GM18861 (cell line): ENCODE data around the gene C6orf136.
"Not testable (repeated sequence)": the region's sequence is repeated elsewhere in the genome, so short reads cannot be mapped to it uniquely, and the experiment has no call there.

ENCODE experiments used
- ATAC-seq: cut with Tn5 transposase; IDR thresholded peaks from one replicate; pipeline ENCODE4 v1.9.1; 2021; ENCODE audit not compliant: unreplicated experiment

The C6orf136 gene

DNA sequence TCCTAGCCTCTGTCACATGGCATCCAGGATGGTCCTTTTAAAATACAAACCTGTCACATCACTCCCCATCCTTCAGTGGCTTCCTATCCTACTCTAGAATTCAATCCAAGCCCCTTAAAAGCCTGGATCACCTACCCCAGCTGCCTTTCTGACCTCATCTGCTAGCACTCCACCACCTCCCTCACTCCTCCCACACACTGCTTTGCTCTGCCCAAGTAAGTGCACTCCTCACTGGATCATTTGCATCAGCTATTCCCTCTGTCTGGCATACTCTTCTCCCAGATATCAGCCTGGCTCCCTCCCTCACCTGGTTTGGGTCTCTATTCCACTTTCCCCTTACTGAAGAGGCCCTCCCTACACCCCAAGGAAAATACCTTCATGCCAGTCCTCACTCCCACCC, 10.5 kb downstream of the C6orf136 start:
- ATAC-seq: no peak

DNA sequence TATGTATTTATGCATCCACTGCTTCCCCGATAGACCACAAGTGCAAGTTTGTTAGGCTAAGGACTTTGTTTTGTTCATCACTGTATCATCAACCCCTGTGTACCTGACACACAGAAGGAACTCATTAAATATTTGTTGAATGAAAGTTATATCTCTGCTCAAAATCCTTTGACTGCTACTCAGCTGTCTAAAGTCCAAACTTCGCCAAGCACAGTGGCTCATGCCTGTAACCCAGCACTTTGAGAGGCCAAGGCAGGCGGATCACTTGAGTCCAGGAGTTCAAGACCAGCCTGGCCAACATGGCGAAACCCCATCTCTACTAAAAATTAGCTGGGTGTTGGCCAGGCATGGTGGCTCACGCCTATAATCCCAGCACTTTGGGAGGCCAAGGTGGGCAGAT, 11.0 kb downstream of the C6orf136 start:
- ATAC-seq: not testable (repeated sequence)

DNA sequence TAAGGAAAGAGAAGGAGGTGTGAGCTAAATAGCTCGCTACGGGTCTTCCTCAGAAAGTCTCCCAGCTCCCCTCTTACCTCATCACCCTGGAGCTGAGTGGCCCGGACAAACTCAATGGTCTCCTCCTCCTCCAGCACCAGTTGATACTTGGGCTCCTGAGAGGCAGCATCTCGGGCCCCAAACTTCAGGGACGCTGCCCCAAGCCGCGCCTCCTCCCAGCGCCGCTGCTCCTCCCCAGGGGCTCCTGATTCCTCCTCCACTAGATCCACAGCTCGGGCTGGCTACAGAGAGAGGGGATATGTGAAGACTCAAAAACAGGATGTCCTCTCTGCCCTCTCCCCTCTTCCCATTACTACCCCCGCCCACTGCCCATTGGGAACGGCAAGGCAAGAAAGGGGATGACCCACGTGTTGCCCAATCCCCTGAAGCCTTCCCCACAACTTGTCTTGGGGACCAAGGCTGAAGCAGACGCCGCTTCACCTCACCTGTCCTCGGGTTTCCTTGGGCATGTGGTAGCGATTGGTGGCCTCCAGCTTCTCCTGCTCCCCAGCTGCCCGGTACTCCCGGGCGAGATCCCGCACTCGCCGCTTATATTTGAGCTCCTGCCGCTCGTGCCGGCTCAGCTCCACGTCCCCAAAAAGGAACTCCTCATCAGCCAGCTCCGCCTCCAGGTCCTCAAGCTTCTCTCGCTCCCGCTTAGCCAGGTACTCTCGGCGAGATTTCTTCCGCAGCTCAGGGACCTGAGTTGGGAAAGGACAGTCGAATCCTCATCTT, 18.2 kb downstream of the C6orf136 start:
- no peak for ATAC-seq

DNA sequence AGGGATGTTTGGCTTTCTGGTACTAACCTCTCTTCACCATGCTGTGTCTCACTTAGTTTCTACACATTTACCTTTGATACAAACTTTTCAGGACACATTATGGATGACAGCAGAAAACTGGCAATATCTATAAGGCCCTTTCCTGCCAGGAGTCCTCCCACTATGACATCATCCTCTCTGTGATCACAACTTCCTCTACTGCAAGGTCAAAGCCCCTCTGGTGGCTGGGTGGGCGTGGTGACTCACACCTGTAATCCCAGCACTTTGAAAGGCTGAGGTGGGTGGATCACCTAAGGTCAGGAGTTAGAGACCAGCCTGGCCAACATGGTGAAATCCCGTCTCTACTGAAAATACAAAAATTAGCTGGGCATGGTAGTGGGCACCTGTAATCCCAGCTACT, 19.4 kb downstream of the C6orf136 start:
- not testable (repeated sequence) for ATAC-seq

DNA sequence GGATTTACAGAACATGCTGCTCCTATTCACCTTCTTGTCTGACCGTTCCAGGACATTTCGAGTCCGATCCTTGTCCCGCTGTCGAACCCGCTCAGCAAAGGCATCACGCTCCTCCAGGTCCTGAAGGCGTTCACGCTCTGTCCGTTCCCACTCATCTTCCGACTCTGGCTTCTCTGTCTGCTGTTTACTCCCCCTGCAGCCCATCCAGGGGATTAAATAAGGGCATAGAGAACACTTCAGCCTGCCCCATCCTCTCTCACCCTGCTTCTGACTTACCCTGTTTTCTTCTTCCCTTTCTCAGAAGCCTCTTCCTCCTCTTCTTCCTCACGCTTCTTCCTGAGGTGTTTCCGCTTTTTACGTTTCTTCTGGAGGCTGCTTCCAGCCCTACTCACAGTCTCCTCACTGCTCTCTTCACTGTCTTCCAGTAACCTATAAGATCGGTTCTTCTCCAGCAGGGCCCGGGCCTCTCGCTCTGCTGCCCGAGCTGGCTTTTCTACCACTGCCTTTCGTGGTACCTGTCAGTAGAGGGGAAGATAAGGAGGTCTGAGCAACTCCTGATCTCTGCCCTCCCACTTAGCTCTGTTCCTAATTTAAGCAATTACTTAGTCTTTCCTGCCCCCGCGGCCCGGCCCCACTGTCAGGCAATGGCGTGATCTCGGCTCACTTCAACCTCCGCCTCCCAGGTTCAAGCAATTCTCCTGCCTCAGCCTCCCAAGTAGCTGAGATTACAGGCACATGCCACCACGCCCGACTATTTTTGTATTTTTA, 24.0 kb downstream of the C6orf136 start:
- no peak for ATAC-seq

DNA sequence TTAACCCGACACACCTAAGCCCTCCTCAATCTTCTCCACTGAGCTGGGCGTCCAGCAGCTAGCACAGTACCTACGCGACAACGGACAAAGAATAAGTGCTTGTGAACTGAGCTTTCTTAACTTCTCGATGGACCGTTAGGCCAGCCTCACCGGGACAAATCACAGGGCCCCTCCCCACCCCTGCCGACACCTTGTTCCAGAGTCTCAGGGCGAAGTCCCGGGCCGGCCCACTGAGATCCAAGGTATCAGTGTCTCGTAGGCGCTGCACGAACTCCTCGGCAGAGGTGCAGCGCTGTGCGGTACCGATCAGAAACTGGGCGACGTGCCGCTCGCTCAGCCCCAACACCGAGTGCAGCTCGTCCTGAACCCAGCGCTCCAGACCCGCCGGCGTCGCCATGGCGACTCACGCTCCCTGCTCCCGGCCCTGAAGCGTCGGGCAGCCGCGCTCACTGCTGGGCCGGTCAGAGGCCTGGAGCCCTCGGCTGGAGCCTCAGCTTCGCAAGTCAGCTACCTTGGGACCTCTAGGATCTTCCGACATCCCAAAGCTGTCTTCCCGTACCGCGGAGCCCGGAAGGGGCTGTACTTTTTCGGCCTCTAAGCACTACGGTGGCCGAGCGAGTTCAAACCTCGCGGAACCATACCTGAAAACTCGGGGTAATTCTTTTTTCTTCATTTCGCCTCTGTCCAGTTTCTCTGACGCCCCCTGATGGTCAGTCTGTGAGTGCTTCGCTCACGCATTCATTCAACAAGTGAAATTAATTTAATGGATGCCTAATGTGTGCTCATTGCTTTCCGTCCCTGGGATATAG, 25.7 kb downstream of the C6orf136 start, which contains the start of gene DHX16:
Gene DHX16, minus strand, starts transcription at position 562 of the 809 bp plus-strand sequence. Its CDS starts 165 bp downstream, at position 397.
- peak; percentile 78 for ATAC-seq

DNA sequence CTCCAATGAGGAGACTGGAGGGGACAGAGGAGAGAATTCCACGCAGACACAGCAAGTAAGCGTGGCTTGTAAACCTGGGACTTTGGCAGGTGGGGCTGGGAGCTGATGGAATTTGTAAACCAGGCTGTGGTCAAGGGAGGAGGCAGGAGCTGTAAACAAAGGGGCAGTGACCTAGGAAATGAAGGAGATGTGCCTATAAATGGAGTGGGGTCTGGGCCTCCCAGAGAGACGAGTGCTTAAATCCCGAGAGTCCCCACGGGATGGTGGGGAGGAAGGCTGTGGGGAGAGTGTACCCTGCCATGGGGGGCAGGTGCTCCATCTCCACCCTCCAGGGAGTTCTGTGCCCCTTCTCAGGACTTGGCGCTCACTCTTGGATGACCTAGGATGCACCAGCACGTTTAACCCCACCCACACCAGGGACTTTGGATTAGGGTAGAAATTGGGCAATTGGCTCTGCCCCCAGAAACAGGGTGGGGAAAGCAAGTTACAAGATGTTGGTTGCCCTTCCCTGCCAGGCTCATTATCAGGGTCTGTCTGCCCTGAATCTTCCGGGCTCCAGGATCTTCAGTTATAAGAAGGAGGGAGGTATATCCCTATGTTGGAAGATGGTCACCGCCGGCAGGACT, 29.8 kb downstream of the C6orf136 start:
- no peak for ATAC-seq

DNA sequence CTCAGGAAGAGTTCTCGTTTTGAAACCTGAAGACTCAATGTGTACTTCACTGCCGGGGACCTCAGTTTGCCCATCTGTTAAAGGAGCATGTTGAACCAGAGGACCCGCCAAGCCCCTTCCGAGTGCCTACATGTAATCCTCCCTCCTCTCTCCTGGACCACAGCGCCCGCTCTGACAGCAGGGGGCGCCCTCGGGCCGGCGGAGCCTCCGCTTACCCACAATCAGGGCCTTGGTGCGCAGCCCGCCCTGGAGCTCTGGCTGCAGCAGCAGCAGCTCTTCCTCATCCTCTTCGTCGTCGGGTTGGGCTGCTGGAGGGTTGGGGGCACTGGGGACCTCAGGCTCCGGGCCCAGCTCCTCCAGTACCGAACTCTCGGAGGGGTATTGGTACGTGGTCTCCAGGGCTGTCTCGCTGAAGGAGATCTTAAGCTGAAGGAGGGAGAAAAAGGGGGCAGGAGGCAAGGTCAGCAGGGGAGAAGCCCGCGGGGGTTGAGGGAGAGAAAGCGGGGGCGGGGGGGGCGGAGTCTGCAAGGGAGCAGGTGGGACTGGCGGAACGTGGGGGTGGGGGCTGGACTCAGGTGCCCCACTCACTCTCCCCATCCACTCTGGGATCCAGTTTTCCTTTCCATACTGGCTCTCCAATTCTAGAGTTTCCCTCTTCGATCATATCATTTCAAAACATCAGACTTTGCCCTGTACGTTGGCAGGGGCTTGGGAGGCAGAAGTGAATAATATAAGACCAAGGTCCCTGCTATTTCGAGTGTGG, 32.2 kb downstream of the C6orf136 start:
- ATAC-seq: peak; percentile 45

DNA sequence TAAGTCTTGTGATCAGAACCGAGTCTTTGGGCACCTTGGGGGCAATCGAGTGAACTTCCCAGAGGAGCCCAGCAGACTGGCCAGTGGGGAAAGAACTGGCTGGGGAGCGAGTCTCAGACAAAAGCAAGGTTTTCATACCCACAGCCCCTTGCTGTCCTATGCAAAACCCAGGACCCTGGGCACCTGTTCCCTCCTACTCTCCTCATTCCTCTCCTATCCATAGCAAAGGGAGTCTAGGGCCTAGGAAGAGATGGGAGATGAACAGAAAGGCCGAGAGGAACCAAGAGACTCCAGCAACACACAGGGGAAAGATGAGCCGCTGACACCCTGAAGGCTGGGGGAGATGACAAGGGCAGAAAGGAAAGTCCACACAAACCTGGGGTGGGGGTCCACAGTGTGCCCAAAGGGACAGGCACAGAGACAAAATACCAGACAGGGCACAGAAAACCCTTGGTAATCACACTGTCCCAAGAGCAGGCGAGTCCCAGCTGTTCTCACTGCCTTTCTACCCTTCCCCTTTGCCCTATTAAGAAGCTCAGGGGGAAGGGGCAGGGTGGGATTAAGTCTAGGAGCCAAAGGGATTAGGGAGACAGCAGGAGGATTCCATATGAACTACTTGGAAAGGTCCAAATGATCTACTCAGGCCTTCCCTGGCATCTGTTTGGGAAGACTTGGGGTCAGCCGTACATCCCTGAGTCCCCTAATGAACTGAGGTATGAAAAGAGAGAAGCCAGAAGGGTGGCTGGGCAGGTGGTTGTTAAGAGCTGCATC, 33.0 kb downstream of the C6orf136 start:
- no peak for ATAC-seq

DNA sequence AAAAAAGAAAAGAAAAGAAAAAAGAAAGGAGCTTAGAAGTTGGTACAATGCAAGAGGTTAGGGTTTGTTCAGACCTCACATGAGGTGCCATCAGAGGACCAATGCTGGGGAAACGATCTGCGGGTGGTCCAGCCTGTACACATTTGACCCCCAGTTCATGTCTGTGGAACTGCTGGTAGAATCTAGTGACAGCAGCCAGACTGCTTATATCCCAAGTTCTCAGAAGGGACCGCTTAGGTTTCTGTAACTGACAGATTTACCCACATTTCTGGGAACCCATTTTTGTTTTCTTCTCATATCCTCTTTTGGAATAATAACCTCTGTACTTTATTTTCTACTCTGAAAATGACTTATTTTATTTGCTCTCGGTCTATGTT, 34.8 kb downstream of the C6orf136 start:
- no peak for ATAC-seq

DNA sequence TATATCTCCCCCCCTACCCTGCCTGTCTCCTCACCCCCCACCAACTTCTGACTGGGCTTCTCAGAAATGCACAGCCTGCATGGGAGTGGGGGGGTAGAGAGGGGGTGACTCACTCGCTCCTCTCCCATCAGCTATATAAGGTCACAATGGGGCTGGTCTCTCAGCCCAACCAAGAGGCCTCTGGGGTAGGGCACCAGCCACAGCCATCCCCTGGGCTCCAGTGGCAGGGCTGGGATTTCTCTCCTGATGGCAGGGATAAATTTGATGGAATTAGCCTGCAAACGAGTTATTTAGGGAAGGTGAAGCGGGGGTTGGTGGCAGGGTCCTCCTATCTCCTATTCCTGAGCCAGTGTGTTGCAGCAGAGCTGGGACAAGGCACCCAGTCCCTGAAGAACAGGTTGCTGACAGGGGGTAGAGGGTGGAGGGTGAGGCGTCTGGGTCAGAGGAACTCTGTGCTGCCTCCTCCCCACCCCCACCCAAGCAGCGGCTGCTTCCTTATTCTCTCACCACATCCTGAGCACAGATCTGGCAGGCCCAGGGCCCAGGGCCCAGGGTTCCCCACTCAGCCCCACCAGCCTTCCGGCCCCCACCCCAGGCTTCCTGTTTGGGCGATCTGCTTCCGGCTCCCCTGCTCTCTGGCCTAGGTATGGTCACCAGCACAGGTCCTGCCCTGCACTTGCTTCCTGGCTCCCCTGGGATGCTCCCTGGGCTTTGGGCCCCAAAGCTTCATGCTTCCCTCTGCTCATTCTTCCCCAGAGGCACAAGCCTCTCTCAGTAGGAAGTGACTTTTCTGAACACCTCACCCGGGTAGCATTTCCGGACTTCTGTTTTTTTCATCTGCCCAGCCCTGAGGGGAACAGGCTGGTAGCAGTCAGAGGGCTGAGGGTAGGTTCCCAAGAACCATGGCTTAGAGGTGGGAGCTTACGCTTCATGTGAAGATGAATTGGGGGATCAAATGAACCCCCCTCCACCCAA, 35.5 kb downstream of the C6orf136 start:
- no peak for ATAC-seq

DNA sequence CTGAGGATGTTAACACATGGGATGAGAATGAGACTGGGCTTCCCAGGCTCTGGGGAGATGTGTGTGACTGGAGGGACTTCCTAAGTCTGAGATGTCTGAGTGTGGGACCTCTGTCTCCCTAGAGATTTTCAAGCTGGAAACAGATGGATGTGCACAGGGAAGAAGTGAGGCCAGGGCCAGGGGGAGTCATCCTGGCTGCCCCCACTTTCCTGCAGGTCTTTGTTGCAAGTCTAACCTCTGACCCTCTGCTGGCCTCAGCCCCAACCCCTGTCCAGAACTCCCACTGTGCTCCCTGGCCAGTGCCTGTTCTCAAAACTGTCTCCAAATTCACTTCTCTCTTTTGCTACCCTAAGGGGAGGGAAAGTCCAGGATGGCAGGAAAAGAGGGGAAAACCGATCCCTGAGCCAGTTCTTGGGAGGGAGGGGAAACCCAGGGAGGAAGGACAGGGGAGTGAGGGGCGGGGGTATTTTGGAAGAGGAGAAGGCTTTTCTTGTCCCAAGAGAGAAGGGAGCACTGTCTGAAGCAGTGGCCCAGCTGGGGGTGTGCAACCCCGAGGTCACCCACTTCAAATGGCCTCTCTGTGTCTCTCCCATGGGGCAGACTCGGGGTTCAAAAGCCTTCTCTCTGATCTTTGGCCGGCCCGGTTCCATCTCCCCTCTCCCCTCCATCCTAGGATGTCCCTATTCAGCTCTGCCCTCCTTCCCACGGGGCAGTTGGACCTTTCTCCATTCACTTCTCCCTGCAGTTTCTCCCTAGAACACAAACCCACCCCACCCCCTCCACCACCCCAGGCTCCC, 36.4 kb downstream of the C6orf136 start:
- ATAC-seq: no peak

DNA sequence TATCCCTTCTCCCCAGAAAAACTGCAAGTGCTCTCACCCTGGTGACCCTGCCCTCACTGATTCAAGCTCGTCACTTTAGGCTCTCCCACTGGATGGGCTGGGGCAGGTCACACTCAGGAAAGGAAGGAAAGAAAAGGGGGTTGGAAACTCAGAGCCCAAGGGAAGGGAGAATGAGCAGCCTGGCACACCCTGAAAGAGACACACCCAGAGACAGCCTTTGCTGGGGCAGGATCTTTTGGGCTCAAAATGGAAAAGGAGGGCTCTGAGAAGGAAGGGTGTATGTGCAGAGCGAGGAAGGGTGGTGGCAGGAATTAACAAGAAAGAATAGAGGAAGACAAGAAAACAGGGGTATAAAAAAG, 37.0 kb downstream of the C6orf136 start:
- no peak for ATAC-seq

DNA sequence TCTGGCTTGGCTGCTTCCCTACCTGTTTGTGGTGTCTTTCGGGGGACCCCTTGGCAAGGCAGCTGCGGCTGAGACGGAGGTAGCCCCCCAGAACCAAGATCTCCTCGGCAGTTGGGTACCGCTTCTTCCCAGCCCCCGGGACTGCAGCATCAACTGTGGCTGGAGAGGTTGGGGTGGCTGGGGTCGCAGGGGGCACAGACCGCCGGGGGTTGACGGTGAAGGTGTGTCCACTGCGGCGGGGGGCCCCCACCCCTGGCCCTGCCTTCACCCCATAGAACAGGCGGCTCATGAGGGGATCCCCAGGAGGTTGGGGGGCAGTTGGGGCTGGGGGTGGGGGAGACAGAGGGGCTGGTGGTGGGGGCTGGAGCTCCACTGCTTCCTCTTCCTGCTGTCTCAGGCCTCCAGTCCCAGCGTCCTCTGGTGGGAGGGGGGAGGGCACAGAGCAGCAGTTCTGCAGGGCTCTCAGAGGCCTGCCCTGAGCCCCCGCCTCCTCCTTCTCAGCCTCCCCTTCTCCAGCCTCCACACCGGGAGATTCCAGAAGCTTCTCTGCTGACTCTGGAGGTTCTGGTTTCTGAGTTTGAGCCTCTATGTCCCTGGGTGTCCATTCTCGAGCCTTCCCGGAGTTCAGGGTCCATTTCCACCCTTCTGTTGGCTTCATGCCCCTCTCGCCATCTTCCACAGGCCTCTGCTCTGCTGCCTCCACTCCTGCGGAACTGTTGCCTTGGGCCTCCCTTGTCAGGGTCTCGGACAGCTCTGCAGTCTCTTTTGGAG, 37.6 kb downstream of the C6orf136 start:
- ATAC-seq: no peak

DNA sequence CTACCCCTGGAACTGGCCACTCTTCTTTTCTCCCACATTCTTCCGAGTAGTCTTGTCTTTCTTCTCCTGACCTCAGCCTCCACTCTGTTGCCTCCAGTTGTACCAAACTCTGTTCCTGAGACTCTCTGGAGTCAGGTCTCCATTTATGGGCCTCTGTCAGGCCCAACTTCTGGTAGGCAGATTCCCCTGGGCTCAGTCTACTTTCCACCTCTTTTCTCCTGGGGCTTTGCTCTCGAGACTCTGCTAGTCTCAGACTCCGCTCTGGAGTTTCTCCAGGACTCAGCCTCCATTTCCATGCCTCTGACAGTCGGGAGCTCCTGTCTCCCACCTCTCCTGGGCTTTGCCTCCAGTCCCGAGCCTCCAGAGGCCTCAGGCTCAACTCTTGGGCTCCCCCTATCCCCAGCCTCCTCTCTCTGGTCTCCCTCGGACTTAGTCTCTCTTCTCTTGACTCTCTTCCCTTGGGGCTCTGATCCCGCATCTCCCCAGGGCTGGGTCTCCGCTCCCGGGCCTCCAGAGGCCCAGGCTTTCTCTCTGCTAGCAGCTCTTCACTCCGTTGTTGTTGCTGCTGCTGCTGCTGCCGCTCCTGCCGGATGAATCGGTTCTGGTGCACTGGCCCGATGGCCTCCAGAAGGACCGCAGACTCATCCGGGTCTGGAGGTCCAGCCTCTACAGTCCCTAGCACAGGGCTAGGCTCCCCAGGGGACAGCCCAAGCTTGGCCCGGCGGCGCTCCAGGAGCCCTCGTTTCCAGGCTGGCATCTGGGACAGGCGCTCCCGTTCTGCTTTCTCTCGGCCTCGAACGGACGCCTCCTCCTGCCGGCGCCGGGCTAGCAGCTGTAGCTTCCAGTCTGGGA, 38.5 kb downstream of the C6orf136 start:
- ATAC-seq: no peak
